Caco-2 (cell line): Measurements from ENCODE around the gene XXYLT1. TPM values are rescaled to one million over a fixed set of nuclear protein-coding genes. Genes with fewer than 3 reads are reported as not detected.

ENCODE experiments used
- BruUV-seq: library from RNA; stranded (reverse); fragments of 400-500 nt; replicated peaks from 2 replicates; lab custom pipeline; 2021; lab: Mats Ljungman, UMichigan
- CTCF ChIA-PET: fragments of 300-600 bp; sonication (Branson Sonifier 250); formaldehyde crosslinking; loops from one replicate; lab custom pipeline; 2022; ENCODE audit warnings: antibody characterized with exemption; lab: Charles Lee
- POLR2A ChIA-PET: fragments of 300-600 bp; sonication (Branson Sonifier 250); formaldehyde crosslinking; loops from one replicate; lab custom pipeline; 2022; ENCODE audit warnings: antibody characterized with exemption; lab: Charles Lee
- DNase-seq, 2 experiments: peaks; one replicate each; pipeline versions ENCODE4 v3.0.0 to v3.0.0-alpha.2; 2020 to 2022
- H3K27me3 ChIP-seq: replicated peaks from 2 replicates; pipeline ENCODE4 v1.6.0; 2011; ENCODE audit warnings: low read length; ENCODE audit not compliant: control insufficient read depth, insufficient read depth
- H3K36me3 ChIP-seq: 2 replicates; pipeline ENCODE4 v1.5.1; 2011; ENCODE audit warnings: low read length; ENCODE audit not compliant: control insufficient read depth, insufficient read depth
- H3K4me1 ChIP-seq: fragments of 250-450 bp; sonication (Bioruptor Pico); 2 replicates; pipeline ENCODE4 v1.5.1; 2020; ENCODE audit warnings: mild to moderate bottlenecking
- H3K4me3 ChIP-seq: 2 replicates; pipeline ENCODE4 v1.5.1; 2011; ENCODE audit warnings: low read depth, mild to moderate bottlenecking, control low read depth, low read length
- H3K9me3 ChIP-seq: fragments of 250-450 bp; sonication (Bioruptor Pico); 2 replicates; pipeline ENCODE4 v1.5.1; 2020; ENCODE audit warnings: mild to moderate bottlenecking, moderate library complexity
- H3K27ac Mint-ChIP-seq: one replicate; pipeline ENCODE4 v1.8.0; 2022; ENCODE audit warnings: mixed read lengths; ENCODE audit not compliant: unreplicated experiment
- H3K27me3 Mint-ChIP-seq: one replicate; pipeline ENCODE4 v1.8.0; 2022; ENCODE audit warnings: mixed read lengths; ENCODE audit not compliant: insufficient read depth, unreplicated experiment
- H3K36me3 Mint-ChIP-seq: one replicate; pipeline ENCODE4 v1.8.0; 2022; ENCODE audit warnings: mild to moderate bottlenecking, mixed read lengths; ENCODE audit not compliant: insufficient read depth, unreplicated experiment
- H3K4me1 Mint-ChIP-seq: one replicate; pipeline ENCODE4 v1.8.0; 2022; ENCODE audit warnings: low read depth, mixed read lengths; ENCODE audit not compliant: unreplicated experiment
- H3K4me3 Mint-ChIP-seq: one replicate; pipeline ENCODE4 v1.8.0; 2022; ENCODE audit warnings: mild to moderate bottlenecking, moderate library complexity, mixed read lengths; ENCODE audit not compliant: unreplicated experiment
- H3K9me3 Mint-ChIP-seq: one replicate; pipeline ENCODE4 v1.8.0; 2022; ENCODE audit warnings: mixed read lengths; ENCODE audit not compliant: unreplicated experiment
- intact Hi-C: fragments of 100-400 bp; cut with micrococcal nuclease; formaldehyde crosslinking; loops from one replicate; pipeline ENCODE4 v1.10.0; 2022; ENCODE audit not compliant: unreplicated experiment
- total RNA-seq: library from RNA; stranded (reverse); gene quantifications from 2 replicates; pipeline ENCODE4 v1.2.3, GENCODE V29; 2022
- TF ChIP-seq, protein P1 (sequence below), 2 experiments: fragments of 200-600 bp in 1 of 2; IDR thresholded peaks; 1 replicate in 1 of 2; 2 replicates in 1 of 2; pipeline versions ENCODE4 v1.5.1 to v1.8.0; 2011 to 2022; ENCODE audit warnings: antibody characterized with exemption in 1 of 2, control low read depth in 1 of 2, inconsistent platforms in 1 of 2, low read depth in 1 of 2, low read length in 1 of 2, mild to moderate bottlenecking in 1 of 2, moderate library complexity in 1 of 2; ENCODE audit not compliant: insufficient read depth in 1 of 2, severe bottlenecking in 1 of 2, unreplicated experiment in 1 of 2

The XXYLT1 gene
- total RNA-seq, 1 experiment from 2014 or later: 14.2 TPM

GRCh38 chr3:195182470-195182795 is 88.5 kb downstream of the XXYLT1 start:
- H3K9me3 Mint-ChIP-seq: no peaks in the 10 kb centered on the region
- H3K27me3 ChIP-seq: no peaks in the 10 kb centered on the region
- H3K36me3 ChIP-seq: no peaks in the 10 kb centered on the region
- no TSS peak for BruUV-seq
- no peaks in the 10 kb centered on the region for H3K4me1 Mint-ChIP-seq
- H3K4me1 ChIP-seq: no peaks in the 10 kb centered on the region
- H3K4me3 ChIP-seq: no peak overlapping the region
- TF ChIP-seq, protein P1, sequence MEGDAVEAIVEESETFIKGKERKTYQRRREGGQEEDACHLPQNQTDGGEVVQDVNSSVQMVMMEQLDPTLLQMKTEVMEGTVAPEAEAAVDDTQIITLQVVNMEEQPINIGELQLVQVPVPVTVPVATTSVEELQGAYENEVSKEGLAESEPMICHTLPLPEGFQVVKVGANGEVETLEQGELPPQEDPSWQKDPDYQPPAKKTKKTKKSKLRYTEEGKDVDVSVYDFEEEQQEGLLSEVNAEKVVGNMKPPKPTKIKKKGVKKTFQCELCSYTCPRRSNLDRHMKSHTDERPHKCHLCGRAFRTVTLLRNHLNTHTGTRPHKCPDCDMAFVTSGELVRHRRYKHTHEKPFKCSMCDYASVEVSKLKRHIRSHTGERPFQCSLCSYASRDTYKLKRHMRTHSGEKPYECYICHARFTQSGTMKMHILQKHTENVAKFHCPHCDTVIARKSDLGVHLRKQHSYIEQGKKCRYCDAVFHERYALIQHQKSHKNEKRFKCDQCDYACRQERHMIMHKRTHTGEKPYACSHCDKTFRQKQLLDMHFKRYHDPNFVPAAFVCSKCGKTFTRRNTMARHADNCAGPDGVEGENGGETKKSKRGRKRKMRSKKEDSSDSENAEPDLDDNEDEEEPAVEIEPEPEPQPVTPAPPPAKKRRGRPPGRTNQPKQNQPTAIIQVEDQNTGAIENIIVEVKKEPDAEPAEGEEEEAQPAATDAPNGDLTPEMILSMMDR (IDR thresholded peaks at IDR 0.05; ENCODE audit: insufficient read depth in 1 of 2, low read depth in 1 of 2, low read length in 1 of 2, severe bottlenecking in 1 of 2, unreplicated experiment in 1 of 2): no peak
- H3K27ac Mint-ChIP-seq: no peak overlapping the region
- no peaks in the 10 kb centered on the region for H3K27me3 Mint-ChIP-seq
- intact Hi-C loops: no loop called here
- H3K9me3 ChIP-seq: no peaks in the 10 kb centered on the region
- no peak for DNase-seq
- no peak overlapping the region for H3K4me3 Mint-ChIP-seq
- CTCF ChIA-PET: interaction anchor here (0.6 kb wide), 1 partner anchor 30 kb away, joined by 3 read pairs; no protein-coding TSS in a partner anchor
- POLR2A ChIA-PET: no interaction called here
- no peaks in the 10 kb centered on the region for H3K36me3 Mint-ChIP-seq

- H3K4me3 Mint-ChIP-seq: no peak overlapping the region
- no peaks in the 10 kb centered on the region for H3K27me3 ChIP-seq
- no peaks in the 10 kb centered on the region for H3K36me3 Mint-ChIP-seq
- intact Hi-C loops: no loop called here
- H3K36me3 ChIP-seq: no peaks in the 10 kb centered on the region
- H3K27me3 Mint-ChIP-seq: no peaks in the 10 kb centered on the region
- no TSS peak for BruUV-seq
- DNase-seq: no peak
- POLR2A ChIA-PET: no interaction called here
- H3K27ac Mint-ChIP-seq: no peak overlapping the region
- H3K4me1 ChIP-seq: no peaks in the 10 kb centered on the region
- CTCF ChIA-PET: no interaction called here
- TF ChIP-seq, protein P1 (IDR thresholded peaks at IDR 0.05; ENCODE audit: insufficient read depth in 1 of 2, low read depth in 1 of 2, low read length in 1 of 2, severe bottlenecking in 1 of 2, unreplicated experiment in 1 of 2): no peak
- no peaks in the 10 kb centered on the region for H3K9me3 ChIP-seq
- H3K9me3 Mint-ChIP-seq: no peaks in the 10 kb centered on the region
- no peak overlapping the region for H3K4me3 ChIP-seq
- H3K4me1 Mint-ChIP-seq: no peaks in the 10 kb centered on the region
Measured at GRCh38 chr3:195181741-195182469, 89.1 kb downstream of the XXYLT1 start.

- no peak overlapping the region for H3K27ac Mint-ChIP-seq
- Histone ChIP-seq H3K4me1 (no peaks in the 10 kb centered on the region), H3K36me3 (no peaks in the 10 kb centered on the region), H3K27me3 (no peaks in the 10 kb centered on the region), H3K4me3 (no peak overlapping the region), H3K9me3 (no peaks in the 10 kb centered on the region)
- ChIA-PET CTCF (no interaction called here), POLR2A (no interaction called here)
- BruUV-seq: no TSS peak
- no peaks in the 10 kb centered on the region for H3K27me3 Mint-ChIP-seq
- no peaks in the 10 kb centered on the region for H3K9me3 Mint-ChIP-seq
- H3K4me1 Mint-ChIP-seq: no peaks in the 10 kb centered on the region
- no peak for DNase-seq
- TF ChIP-seq, protein P1 (IDR thresholded peaks at IDR 0.05; ENCODE audit: insufficient read depth in 1 of 2, low read depth in 1 of 2, low read length in 1 of 2, severe bottlenecking in 1 of 2, unreplicated experiment in 1 of 2): no peak
- no peaks in the 10 kb centered on the region for H3K36me3 Mint-ChIP-seq
- no peak overlapping the region for H3K4me3 Mint-ChIP-seq
- intact Hi-C loops: no loop called here
Measured at GRCh38 chr3:195181113-195181498, 89.9 kb downstream of the XXYLT1 start.
